Activated CD8-positive, alpha-beta T cell treated with anti-CD3 and anti-CD28 coated beads for 36 hours (primary cell): ENCODE results near the gene CARD14. TPM values are rescaled to one million over a fixed set of nuclear protein-coding genes. Genes with fewer than 3 reads are reported as not detected.

Experiments
- ATAC-seq: fragments of 200-7000 bp; cut with Tn5 transposase; one replicate; pipeline ENCODE4 v1.10.0; 2021; ENCODE audit warnings: mild to moderate bottlenecking, moderate library complexity
- CTCF ChIA-PET: fragments of 350-600 bp; sonication (Branson Sonifier 250); formaldehyde crosslinking; loops from one replicate; lab custom pipeline; 2021; ENCODE audit warnings: antibody characterized with exemption; lab: Charles Lee
- POLR2A ChIA-PET: fragments of 350-600 bp; sonication (Branson Sonifier 250); formaldehyde crosslinking; loops from one replicate; lab custom pipeline; 2021; ENCODE audit warnings: antibody characterized with exemption; lab: Charles Lee
- DNase-seq: peaks from one replicate; pipeline ENCODE4 v3.0.0-alpha.2; 2020
- H3K27ac Mint-ChIP-seq: one replicate; pipeline ENCODE4 v1.8.0; 2021; ENCODE audit warnings: mild to moderate bottlenecking, mixed read lengths
- H3K27me3 Mint-ChIP-seq: one replicate; pipeline ENCODE4 v1.8.0; 2021; ENCODE audit warnings: mixed read lengths
- H3K36me3 Mint-ChIP-seq: one replicate; pipeline ENCODE4 v1.8.0; 2021; ENCODE audit warnings: low read depth, mixed read lengths
- H3K4me1 Mint-ChIP-seq: one replicate; pipeline ENCODE4 v1.8.0; 2021; ENCODE audit warnings: low read depth, mixed read lengths
- H3K4me3 Mint-ChIP-seq: one replicate; pipeline ENCODE4 v1.8.0; 2021; ENCODE audit warnings: mild to moderate bottlenecking, moderate library complexity, mixed read lengths
- H3K9me3 Mint-ChIP-seq: one replicate; pipeline ENCODE4 v1.8.0; 2021; ENCODE audit warnings: mixed read lengths
- intact Hi-C: fragments of 100-400 bp; cut with micrococcal nuclease; formaldehyde crosslinking; loops from one replicate; pipeline ENCODE4 v1.10.0; 2022
- total RNA-seq, 2 experiments: library from RNA; stranded (reverse); gene quantifications; one replicate each; pipeline ENCODE4 v1.2.3, GENCODE V29; 2021
- TF ChIP-seq, protein P1 (sequence below): fragments of 200-600 bp; IDR thresholded peaks from one replicate; pipeline ENCODE4 v1.8.0; 2022; ENCODE audit warnings: antibody characterized with exemption, mild to moderate bottlenecking

CARD14 gene
- total RNA-seq, 2 experiments from 2014 or later: 0.11 to 0.50 TPM

DNA sequence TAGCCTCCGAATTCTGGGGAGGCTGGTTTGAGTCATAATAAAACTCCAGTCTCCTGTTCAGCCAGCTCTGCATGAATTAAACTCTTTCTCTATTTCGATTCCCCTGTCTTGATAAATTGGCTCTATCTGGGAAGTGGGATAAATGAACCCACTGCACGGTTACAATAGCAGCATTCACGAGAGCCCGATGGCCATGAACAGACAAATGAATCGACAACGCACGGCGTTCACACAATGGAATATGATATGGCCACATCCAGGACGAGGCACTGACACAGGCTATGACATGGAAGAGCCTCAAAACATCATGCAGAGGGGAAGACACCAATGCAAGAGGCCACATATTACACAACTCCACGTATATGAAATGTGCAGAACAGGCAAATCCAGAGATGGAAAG, 5.6 kb upstream of the CARD14 start:
- no peak for ATAC-seq
- intact Hi-C loops: no loop called here
- TF ChIP-seq, protein P1, sequence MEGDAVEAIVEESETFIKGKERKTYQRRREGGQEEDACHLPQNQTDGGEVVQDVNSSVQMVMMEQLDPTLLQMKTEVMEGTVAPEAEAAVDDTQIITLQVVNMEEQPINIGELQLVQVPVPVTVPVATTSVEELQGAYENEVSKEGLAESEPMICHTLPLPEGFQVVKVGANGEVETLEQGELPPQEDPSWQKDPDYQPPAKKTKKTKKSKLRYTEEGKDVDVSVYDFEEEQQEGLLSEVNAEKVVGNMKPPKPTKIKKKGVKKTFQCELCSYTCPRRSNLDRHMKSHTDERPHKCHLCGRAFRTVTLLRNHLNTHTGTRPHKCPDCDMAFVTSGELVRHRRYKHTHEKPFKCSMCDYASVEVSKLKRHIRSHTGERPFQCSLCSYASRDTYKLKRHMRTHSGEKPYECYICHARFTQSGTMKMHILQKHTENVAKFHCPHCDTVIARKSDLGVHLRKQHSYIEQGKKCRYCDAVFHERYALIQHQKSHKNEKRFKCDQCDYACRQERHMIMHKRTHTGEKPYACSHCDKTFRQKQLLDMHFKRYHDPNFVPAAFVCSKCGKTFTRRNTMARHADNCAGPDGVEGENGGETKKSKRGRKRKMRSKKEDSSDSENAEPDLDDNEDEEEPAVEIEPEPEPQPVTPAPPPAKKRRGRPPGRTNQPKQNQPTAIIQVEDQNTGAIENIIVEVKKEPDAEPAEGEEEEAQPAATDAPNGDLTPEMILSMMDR: no peak
- ChIA-PET CTCF (interaction anchor here (0.7 to 0.9 kb wide), 2 partner anchors 16 to 411 kb away, joined by 3 read pairs; no protein-coding TSS in a partner anchor), POLR2A (no interaction called here)
- H3K27ac Mint-ChIP-seq: no peak overlapping the region
- H3K36me3 Mint-ChIP-seq: no peaks in the 10 kb centered on the region
- peaks cover 3% of the 10 kb centered on the region for H3K27me3 Mint-ChIP-seq
- DNase-seq: no peak
- H3K4me3 Mint-ChIP-seq: no peak overlapping the region
- H3K4me1 Mint-ChIP-seq: no peaks in the 10 kb centered on the region
- H3K9me3 Mint-ChIP-seq: no peaks in the 10 kb centered on the region

DNA sequence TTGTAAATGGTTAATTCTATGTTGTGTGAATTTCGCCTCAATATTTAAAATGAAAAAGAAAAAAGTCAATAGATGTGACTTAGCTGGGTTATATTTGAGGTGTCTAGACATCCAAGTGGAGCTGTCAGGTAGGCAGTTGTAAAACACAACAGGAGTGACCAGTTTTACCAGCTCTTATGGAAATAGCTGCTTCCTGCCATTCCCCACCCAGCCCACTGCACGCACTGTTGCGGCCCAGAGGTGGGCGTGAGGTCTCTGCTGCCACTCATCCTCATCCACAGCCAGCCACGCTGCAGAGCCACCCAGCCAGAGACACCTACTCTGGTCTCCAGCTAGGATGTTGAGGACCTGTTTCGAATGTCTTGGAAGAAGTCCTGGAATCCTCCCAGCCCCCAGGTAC, 3.4 kb upstream of the CARD14 start:
- intact Hi-C loops: no loop called here
- no peaks in the 10 kb centered on the region for H3K27me3 Mint-ChIP-seq
- H3K4me1 Mint-ChIP-seq: no peaks in the 10 kb centered on the region
- H3K36me3 Mint-ChIP-seq: no peaks in the 10 kb centered on the region
- TF ChIP-seq, protein P1: no peak
- ChIA-PET CTCF (interaction anchor here (1.2 kb wide), 1 partner anchor 30 kb away, joined by 3 read pairs; no protein-coding TSS in a partner anchor), POLR2A (interaction anchor here (0.6 kb wide), 1 partner anchor 18 kb away, joined by 3 read pairs; no protein-coding TSS in a partner anchor)
- ATAC-seq (no peak), DNase-seq (no peak)
- H3K27ac Mint-ChIP-seq: no peak overlapping the region
- H3K4me3 Mint-ChIP-seq: no peak overlapping the region
- no peaks in the 10 kb centered on the region for H3K9me3 Mint-ChIP-seq

DNA sequence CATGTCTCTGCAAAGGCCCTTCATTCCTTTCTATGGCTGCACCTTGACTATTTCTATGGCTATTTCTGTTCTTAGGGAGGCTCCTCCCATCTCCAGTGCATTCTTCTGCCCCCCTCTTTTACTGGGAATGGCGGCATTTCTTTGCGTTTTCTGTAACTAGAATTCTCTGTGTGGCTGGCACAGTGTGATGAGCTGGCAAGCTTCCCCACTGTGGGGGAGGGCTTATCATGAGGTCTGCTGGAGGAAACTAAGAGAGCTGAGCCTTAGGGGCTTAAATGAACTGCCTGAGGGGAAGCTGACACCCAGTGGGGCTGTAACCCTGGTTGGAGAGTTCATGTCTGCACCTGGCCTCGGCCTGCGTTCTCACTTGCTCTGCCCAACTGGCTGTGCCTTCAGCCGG, 1.5 kb upstream of the CARD14 start:
- intact Hi-C loops: no loop called here
- TF ChIP-seq, protein P1: no peak
- H3K27ac Mint-ChIP-seq: no peak overlapping the region
- DNase-seq (no peak), ATAC-seq (no peak)
- no peaks in the 10 kb centered on the region for H3K4me1 Mint-ChIP-seq
- no peaks in the 10 kb centered on the region for H3K9me3 Mint-ChIP-seq
- no peaks in the 10 kb centered on the region for H3K27me3 Mint-ChIP-seq
- H3K36me3 Mint-ChIP-seq: no peaks in the 10 kb centered on the region
- POLR2A ChIA-PET: interaction anchor here (0.8 to 1.6 kb wide), 2 partner anchors 21 to 735 kb away, joined by 3 to 5 read pairs; no protein-coding TSS in a partner anchor
- CTCF ChIA-PET: no interaction called here
- no peak overlapping the region for H3K4me3 Mint-ChIP-seq

DNA sequence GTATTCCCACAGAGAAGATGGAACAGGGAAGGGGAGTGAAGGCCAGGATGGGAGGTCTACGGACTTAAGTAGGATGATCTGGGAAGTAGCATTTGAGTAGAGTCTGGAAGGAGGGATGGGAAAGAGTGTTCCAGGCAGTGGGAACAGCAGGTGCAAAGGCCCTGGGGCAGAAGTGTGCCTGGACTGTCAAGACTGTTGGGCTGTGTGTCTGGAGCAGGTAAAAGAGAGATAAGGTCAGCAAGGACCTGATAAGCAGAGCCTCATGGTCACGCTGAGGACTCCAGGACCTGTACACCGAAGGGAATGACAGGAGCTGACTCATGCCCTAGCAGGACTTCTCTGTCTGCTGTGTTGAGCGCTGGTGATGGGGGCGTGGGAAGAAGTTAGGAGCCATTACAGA, 723 bp upstream of the CARD14 start:
- Mint-ChIP-seq H3K4me3 (no peak overlapping the region), H3K27ac (no peak overlapping the region), H3K9me3 (no peaks in the 10 kb centered on the region), H3K4me1 (no peaks in the 10 kb centered on the region), H3K36me3 (no peaks in the 10 kb centered on the region), H3K27me3 (no peaks in the 10 kb centered on the region)
- DNase-seq (no peak), ATAC-seq (no peak)
- POLR2A ChIA-PET: no interaction called here
- intact Hi-C loops: no loop called here
- TF ChIP-seq, protein P1: no peak
- CTCF ChIA-PET: no interaction called here

DNA sequence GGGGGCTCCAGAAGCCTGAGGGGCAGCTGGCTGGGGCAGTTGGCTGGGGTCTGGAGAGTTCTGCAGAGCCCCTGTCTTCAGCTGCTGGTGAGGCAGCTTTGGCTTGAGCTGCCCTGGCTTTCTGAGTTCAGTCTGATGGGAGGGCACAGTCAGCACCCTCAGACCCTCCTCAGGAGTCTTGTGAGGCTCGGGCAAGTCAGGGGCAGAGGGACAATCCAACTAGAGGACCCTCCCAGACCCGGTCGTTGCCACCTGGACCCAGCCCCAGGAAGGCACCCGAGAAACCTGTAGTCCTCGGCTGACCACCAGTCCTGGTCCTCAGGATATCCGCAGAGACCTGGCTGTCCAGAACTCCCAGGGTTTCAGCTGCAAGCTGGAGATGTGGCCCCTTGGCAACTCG, 1.9 kb downstream of the CARD14 start:
- Mint-ChIP-seq H3K9me3 (no peaks in the 10 kb centered on the region), H3K27ac (no peak overlapping the region), H3K36me3 (no peaks in the 10 kb centered on the region), H3K4me1 (no peaks in the 10 kb centered on the region), H3K4me3 (no peak overlapping the region), H3K27me3 (no peaks in the 10 kb centered on the region)
- TF ChIP-seq, protein P1: no peak
- ChIA-PET CTCF (no interaction called here), POLR2A (no interaction called here)
- no peak for DNase-seq
- no peak for ATAC-seq
- intact Hi-C loops: no loop called here
